Measurements from ENCODE around the gene FAR2. TPM values are rescaled to one million over a fixed set of nuclear protein-coding genes. Genes with fewer than 3 reads are reported as not detected.

FAR2 gene
- total and polyA plus RNA-seq, 12 donors = 1.4 to 6.7 (median 2.6) TPM

- DNase-seq (no peak), ATAC-seq (no peak)
- Histone ChIP-seq H3K4me3 (no peak overlapping the region), H3K27me3 (peaks cover 0 to 19% (median 0%) of the 10 kb centered on the region in 7 donors), H3K4me1 (peaks cover 0 to 25% (median 19%) of the 10 kb centered on the region in 9 donors), H3K9me3 (peaks cover 0 to 15% (median 0%) of the 10 kb centered on the region in 11 donors), H3K36me3 (no peaks in the 10 kb centered on the region), H3K27ac (no peak overlapping the region)
- intact Hi-C loops (cut with DNase I) = loop anchor here in 1 of 10 donors (5.0 kb wide), 1 partner anchor 167 kb away; no protein-coding TSS in a partner anchor
- 90 to 91% methylated on average over 14 of the region's 14 CpGs for WGBS, 2 donors
- TF ChIP-seq CTCF (IDR thresholded peaks at IDR 0.05) = no peak
Measured at GRCh38 chr12:29145372-29146170, 3.5 kb upstream of the FAR2 start.

- ATAC-seq = no peak
- H3K27ac ChIP-seq = no peak overlapping the region
- DNase-seq = no peak
- H3K4me1 ChIP-seq = peaks cover 0 to 26% (median 20%) of the 10 kb centered on the region in 9 donors
- H3K27me3 ChIP-seq = peaks cover 0 to 19% (median 0%) of the 10 kb centered on the region in 7 donors
- no peak overlapping the region for H3K4me3 ChIP-seq
- TF ChIP-seq CTCF (IDR thresholded peaks at IDR 0.05) = no peak
- intact Hi-C loops (cut with DNase I) = loop anchor here in 1 of 10 donors (5.0 kb wide), 1 partner anchor 166 kb away; no protein-coding TSS in a partner anchor
- peaks cover 0 to 9% (median 0%) of the 10 kb centered on the region in 11 donors for H3K9me3 ChIP-seq
- H3K36me3 ChIP-seq = no peaks in the 10 kb centered on the region
Measured at GRCh38 chr12:29146196-29146595, 2.9 kb upstream of the FAR2 start.

- 15 to 20% methylated on average over 14 of the region's 14 CpGs for WGBS, 2 donors
- Histone ChIP-seq H3K36me3 (no peaks in the 10 kb centered on the region), H3K9me3 (no peaks in the 10 kb centered on the region), H3K4me1 (peaks cover 0 to 43% (median 28%) of the 10 kb centered on the region in 9 donors), H3K27me3 (peaks cover 0 to 19% (median 0%) of the 10 kb centered on the region in 7 donors), H3K4me3 (peak overlapping the region; percentile 42 to 86 (median 72)), H3K27ac (peak overlapping the region in 9 of 10 donors; percentile 62 to 92 (median 84))
- TF ChIP-seq CTCF (IDR thresholded peaks at IDR 0.05) = no peak
- peak; percentile 27 to 52 for DNase-seq
- intact Hi-C loops (cut with DNase I) = loop anchor here in 1 of 10 donors (5.0 kb wide), 1 partner anchor 164 kb away; no protein-coding TSS in a partner anchor
- ATAC-seq = peak; percentile 14 to 76 (median 58)
Measured at GRCh38 chr12:29147731-29148595, 1.1 kb upstream of the FAR2 start.

- DNase-seq (peak in 1 of 2 donors; percentile 30), ATAC-seq (peak; percentile 18 to 56 (median 37))
- Histone ChIP-seq H3K4me1 (peaks cover 0 to 49% (median 32%) of the 10 kb centered on the region in 9 donors), H3K27ac (peak overlapping the region in 9 of 10 donors; percentile 62 to 92 (median 84)), H3K36me3 (no peaks in the 10 kb centered on the region), H3K4me3 (peak overlapping the region; percentile 42 to 86 (median 72)), H3K9me3 (no peaks in the 10 kb centered on the region), H3K27me3 (peaks cover 0 to 19% (median 0%) of the 10 kb centered on the region in 7 donors)
- intact Hi-C loops (cut with DNase I) = loop anchor here in 1 of 10 donors (5.0 kb wide), 1 partner anchor 164 kb away; no protein-coding TSS in a partner anchor
- 2 to 3% methylated on average over 10 of the region's 10 CpGs for WGBS, 2 donors
- TF ChIP-seq CTCF (IDR thresholded peaks at IDR 0.05) = no peak
Measured at GRCh38 chr12:29148596-29148910, 525 bp upstream of the FAR2 start.
